Measurements from ENCODE around the gene PNLIPRP1.

DNA sequence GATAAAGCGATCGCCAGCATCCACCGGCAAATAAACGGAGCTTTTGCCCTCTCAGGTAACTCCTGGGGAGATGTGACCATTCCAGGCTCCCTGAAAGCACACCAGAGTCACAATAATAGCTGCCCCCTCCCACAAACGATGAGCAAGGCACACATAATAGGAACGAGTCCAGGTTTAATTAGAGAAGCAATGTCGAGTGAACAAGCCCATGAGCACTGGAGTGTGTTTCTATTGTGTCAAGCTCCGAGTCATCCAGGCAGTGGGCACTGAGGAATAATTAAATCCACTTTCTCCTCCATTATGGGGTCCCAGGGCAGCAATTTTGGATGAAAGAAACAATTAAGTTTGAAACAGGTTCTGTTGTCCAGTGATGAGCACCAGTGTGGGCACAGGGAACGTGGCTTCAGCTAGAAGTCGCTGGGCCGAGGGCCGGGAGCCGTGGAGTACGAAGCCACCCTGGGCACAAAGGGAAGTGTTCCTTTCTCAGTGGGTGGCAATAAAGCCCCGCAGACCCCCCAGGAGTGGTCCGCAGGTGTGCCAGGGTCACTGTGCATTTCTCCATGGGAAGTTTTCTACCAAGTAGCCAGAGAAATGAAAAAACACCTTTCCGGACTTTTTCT is 41.9 kb downstream of the PNLIPRP1 start:
- TF ChIP-seq ZNF70 (CRISPR knock-in tag; IDR thresholded peaks at IDR 0.05) (no peak), ZFP3 (CRISPR knock-in tag; IDR thresholded peaks at IDR 0.05) (no peak), ZNF565 (CRISPR knock-in tag; conservative IDR thresholded peaks at IDR 0.05; ENCODE audit: low read depth) (no peak), ESRRG (CRISPR knock-in tag; IDR thresholded peaks at IDR 0.05) (no peak), ZFP30 (CRISPR knock-in tag; IDR thresholded peaks at IDR 0.05) (no peak)
- TF ChIP-seq, protein P1, sequence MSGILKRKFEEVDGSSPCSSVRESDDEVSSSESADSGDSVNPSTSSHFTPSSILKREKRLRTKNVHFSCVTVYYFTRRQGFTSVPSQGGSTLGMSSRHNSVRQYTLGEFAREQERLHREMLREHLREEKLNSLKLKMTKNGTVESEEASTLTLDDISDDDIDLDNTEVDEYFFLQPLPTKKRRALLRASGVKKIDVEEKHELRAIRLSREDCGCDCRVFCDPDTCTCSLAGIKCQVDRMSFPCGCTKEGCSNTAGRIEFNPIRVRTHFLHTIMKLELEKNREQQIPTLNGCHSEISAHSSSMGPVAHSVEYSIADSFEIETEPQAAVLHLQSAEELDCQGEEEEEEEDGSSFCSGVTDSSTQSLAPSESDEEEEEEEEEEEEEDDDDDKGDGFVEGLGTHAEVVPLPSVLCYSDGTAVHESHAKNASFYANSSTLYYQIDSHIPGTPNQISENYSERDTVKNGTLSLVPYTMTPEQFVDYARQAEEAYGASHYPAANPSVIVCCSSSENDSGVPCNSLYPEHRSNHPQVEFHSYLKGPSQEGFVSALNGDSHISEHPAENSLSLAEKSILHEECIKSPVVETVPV (CRISPR knock-in tag; IDR thresholded peaks at IDR 0.05): no peak

All from SK-N-SH treated with all-trans-retinoic acid at 6 μM for 48 hours (cell line).